IMR-90 (cell line): ENCODE results near the gene NLRP3. TPM values are rescaled to one million over a fixed set of nuclear protein-coding genes. Genes with fewer than 3 reads are reported as not detected.

ENCODE experiments used
- ATAC-seq: fragments of 200-7000 bp; cut with Tn5 transposase; 2 replicates; pipeline ENCODE4 v1.9.1; 2020; ENCODE audit warnings: low read depth, mild to moderate bottlenecking, moderate library complexity
- BruUV-seq: library from RNA; stranded (reverse); fragments of 400-500 nt; replicated peaks from 2 replicates; lab custom pipeline; 2021; lab: Mats Ljungman, UMichigan
- CTCF ChIA-PET: fragments of 300-600 bp; formaldehyde crosslinking; extraction: SDS; loops from one replicate; lab custom pipeline; 2021; ENCODE audit warnings: antibody characterized with exemption; lab: Yijun Ruan, JAX
- POLR2A ChIA-PET: fragments of 300-600 bp; sonication (Branson Sonifier 250); formaldehyde crosslinking; loops from one replicate; lab custom pipeline; 2022; ENCODE audit warnings: antibody characterized with exemption; ENCODE audit not compliant: unreplicated experiment; lab: Charles Lee
- DNase-seq: peaks from one replicate; pipeline ENCODE4 v3.0.0; 2013
- H2AFZ ChIP-seq: replicated peaks from 2 replicates; pipeline ENCODE3; 2013; ENCODE audit warnings: low read length, mild to moderate bottlenecking; ENCODE audit not compliant: poor library complexity
- H2AK5ac ChIP-seq: 2 replicates; pipeline ENCODE4 v1.6.1; 2013; ENCODE audit warnings: low read depth, low read length, inconsistent platforms
- H2AK9ac ChIP-seq: replicated peaks from 2 replicates; pipeline ENCODE3; 2013; ENCODE audit warnings: mild to moderate bottlenecking, low read depth, low read length, moderate library complexity; ENCODE audit not compliant: poor library complexity
- H2BK120ac ChIP-seq: 2 replicates; pipeline ENCODE4 v1.6.1; 2013; ENCODE audit warnings: low read depth, low read length, inconsistent platforms
- H2BK15ac ChIP-seq: 3 replicates; pipeline ENCODE4 v1.6.1; 2013; ENCODE audit warnings: low read depth, low read length, inconsistent platforms
- H2BK20ac ChIP-seq: 2 replicates; pipeline ENCODE4 v1.6.1; 2013; ENCODE audit warnings: low read depth, mild to moderate bottlenecking, inconsistent platforms, low read length, moderate library complexity
- H2BK5ac ChIP-seq: 2 replicates; pipeline ENCODE4 v1.6.1; 2013; ENCODE audit warnings: mild to moderate bottlenecking, low read depth, low read length, inconsistent platforms; ENCODE audit not compliant: poor library complexity, severe bottlenecking
- H3K14ac ChIP-seq: replicated peaks from 2 replicates; pipeline ENCODE4 v1.6.1; 2013; ENCODE audit warnings: low read depth, low read length, inconsistent platforms
- H3K18ac ChIP-seq: 2 replicates; pipeline ENCODE4 v1.6.1; 2013; ENCODE audit warnings: low read depth, low read length, control low read depth
- H3K23ac ChIP-seq: 2 replicates; pipeline ENCODE4 v1.6.1; 2013; ENCODE audit warnings: low read depth, low read length, inconsistent platforms
- H3K27ac ChIP-seq: 2 replicates; pipeline ENCODE4 v1.5.1; 2013; ENCODE audit warnings: mild to moderate bottlenecking, control low read depth, low read length; ENCODE audit not compliant: insufficient read depth
- H3K27me3 ChIP-seq: 2 replicates; pipeline ENCODE4 v1.6.1; 2013; ENCODE audit warnings: low read length; ENCODE audit not compliant: control insufficient read depth, insufficient read depth
- H3K36me3 ChIP-seq: 2 replicates; pipeline ENCODE4 v1.6.1; 2013; ENCODE audit warnings: low read length, mixed read lengths; ENCODE audit not compliant: control insufficient read depth, insufficient read depth
- H3K4ac ChIP-seq: 2 replicates; pipeline ENCODE4 v1.6.1; 2013; ENCODE audit warnings: low read depth, low read length, inconsistent platforms
- H3K4me1 ChIP-seq: 2 replicates; pipeline ENCODE4 v1.6.1; 2013; ENCODE audit warnings: low read length, mixed read lengths; ENCODE audit not compliant: control insufficient read depth, insufficient read depth
- H3K4me2 ChIP-seq: 2 replicates; pipeline ENCODE4 v1.6.1; 2013; ENCODE audit warnings: low read depth, mild to moderate bottlenecking, control low read depth, low read length, moderate library complexity
- H3K4me3 ChIP-seq: 2 replicates; pipeline ENCODE4 v1.5.1; 2013; ENCODE audit warnings: low read depth, mild to moderate bottlenecking, control low read depth, low read length, moderate library complexity; ENCODE audit not compliant: insufficient read depth
- H3K56ac ChIP-seq: 2 replicates; pipeline ENCODE4 v1.6.1; 2013; ENCODE audit warnings: low read length, inconsistent platforms; ENCODE audit not compliant: insufficient read depth; ENCODE audit errors: extremely low read depth
- H3K79me1 ChIP-seq, 2 experiments: 2 replicates each; pipeline ENCODE4 v1.6.1; 2013; ENCODE audit warnings: low read length in 2 of 2, inconsistent platforms in 1 of 2, low read depth in 1 of 2
- H3K9ac ChIP-seq: 2 replicates; pipeline ENCODE4 v1.6.1; 2013; ENCODE audit warnings: low read depth, low read length, control low read depth
- H3K9me1 ChIP-seq: 2 replicates; pipeline ENCODE4 v1.6.1; 2013; ENCODE audit warnings: low read length, inconsistent platforms; ENCODE audit not compliant: insufficient read depth
- H3K9me3 ChIP-seq: 2 replicates; pipeline ENCODE4 v1.6.1; 2013; ENCODE audit warnings: low read length; ENCODE audit not compliant: control insufficient read depth, insufficient read depth
- H4K20me1 ChIP-seq: 2 replicates; pipeline ENCODE4 v1.6.1; 2013; ENCODE audit warnings: low read length, inconsistent platforms; ENCODE audit not compliant: insufficient read depth
- H4K5ac ChIP-seq: 2 replicates; pipeline ENCODE4 v1.6.1; 2013; ENCODE audit warnings: mild to moderate bottlenecking, low read depth, low read length, control low read depth
- H4K8ac ChIP-seq, 2 experiments: 2 replicates each; pipeline ENCODE4 v1.6.1; 2013; ENCODE audit warnings: low read depth in 2 of 2, low read length in 2 of 2, control low read depth in 1 of 2, inconsistent platforms in 1 of 2
- H4K91ac ChIP-seq: 2 replicates; pipeline ENCODE4 v1.6.1; 2013; ENCODE audit warnings: low read depth, low read length, inconsistent platforms; ENCODE audit not compliant: insufficient read depth
- BHLHE40 ChIP-seq: fragments of 150-350 bp; IDR thresholded peaks from 2 replicates; pipeline ENCODE4 v1.6.1; 2016; ENCODE audit warnings: mild to moderate bottlenecking, low read depth, low read length
- CEBPB ChIP-seq: IDR thresholded peaks from 2 replicates; pipeline ENCODE4 v1.6.1; 2012; ENCODE audit warnings: low read depth, low read length, improper control_type of control experiment
- CHD1 ChIP-seq: IDR thresholded peaks from 2 replicates; pipeline ENCODE4 v1.6.1; 2012; ENCODE audit warnings: low read depth, low read length, improper control_type of control experiment
- FOS ChIP-seq: fragments of 150-350 bp; IDR thresholded peaks from 2 replicates; pipeline ENCODE4 v1.6.1; 2016; ENCODE audit warnings: low read depth, low read length
- MAFK ChIP-seq: IDR thresholded peaks from 2 replicates; pipeline ENCODE4 v1.6.1; 2012; ENCODE audit warnings: low read depth, low read length, improper control_type of control experiment
- MAZ ChIP-seq: IDR thresholded peaks from 2 replicates; pipeline ENCODE4 v1.6.1; 2012; ENCODE audit warnings: low read depth, mild to moderate bottlenecking, low read length, improper control_type of control experiment, moderate library complexity, borderline replicate concordance
- MXI1 ChIP-seq: IDR thresholded peaks from 2 replicates; pipeline ENCODE4 v1.6.1; 2012; ENCODE audit warnings: low read depth, mild to moderate bottlenecking, low read length, moderate library complexity, borderline replicate concordance
- NFE2L2 ChIP-seq: fragments of 150-350 bp; IDR thresholded peaks from 2 replicates; pipeline ENCODE4 v1.6.1; 2016; ENCODE audit warnings: low read depth, mild to moderate bottlenecking, low read length
- POLR2A ChIP-seq: IDR thresholded peaks from 2 replicates; pipeline ENCODE4 v1.6.1; 2012; ENCODE audit warnings: mild to moderate bottlenecking, low read depth, low read length
- RAD21 ChIP-seq: IDR thresholded peaks from 2 replicates; pipeline ENCODE4 v1.6.1; 2012; ENCODE audit warnings: low read length, improper control_type of control experiment
- RCOR1 ChIP-seq: IDR thresholded peaks from 2 replicates; pipeline ENCODE4 v1.6.1; 2012; ENCODE audit warnings: mild to moderate bottlenecking, low read length, improper control_type of control experiment; ENCODE audit not compliant: insufficient replicate concordance
- RFX5 ChIP-seq: IDR thresholded peaks from 2 replicates; pipeline ENCODE4 v1.8.0; 2012; ENCODE audit warnings: low read depth, mild to moderate bottlenecking, low read length, moderate library complexity
- SMC3 ChIP-seq: fragments of 150-350 bp; IDR thresholded peaks from 2 replicates; pipeline ENCODE4 v1.6.1; 2016; ENCODE audit warnings: low read depth, mild to moderate bottlenecking, antibody characterized with exemption, low read length, moderate library complexity
- WGBS, 2 experiments: methylation state at CpG; one replicate each; pipeline versions ENCODE4 v1.1.5 to v1.1.7; 2013; ENCODE audit warnings: missing lambda C conversion rate in 2 of 2; ENCODE audit not compliant: insufficient read length in 1 of 2; ENCODE audit errors: extremely low coverage in 2 of 2; 5-methylcytosine and 5-hydroxymethylcytosine counted together
- dilution Hi-C: fragments of 300-500 bp; cut with HindIII; formaldehyde crosslinking; loops from one replicate; pipeline ENCODE4 v1.14.3; 2018; ENCODE audit warnings: low sequenced_read_pairs; ENCODE audit not compliant: unreplicated experiment
- in situ Hi-C: fragments of 300-500 bp; cut with MboI; formaldehyde crosslinking; loops from 3 replicates; pipeline ENCODE4 v1.14.3; 2019; ENCODE audit warnings: low sequenced_read_pairs, inconsistent platforms, mixed read lengths
- intact Hi-C: fragments of 100-400 bp; cut with micrococcal nuclease; formaldehyde crosslinking; loops from 2 replicates; pipeline ENCODE4 v1.10.0; 2022
- polyA plus RNA-seq, 3 experiments: library from polyadenylated mRNA; depleted of rRNA; stranded (reverse); fragments of >200 nt; gene quantifications; 2 replicates each; pipeline ENCODE4 v1.2.3, GENCODE V29; 2012; ENCODE audit warnings: low replicate concordance in 1 of 3
- total RNA-seq: library from RNA; depleted of rRNA; stranded (reverse); fragments of >200 nt; gene quantifications from 2 replicates; pipeline ENCODE4 v1.2.3, GENCODE V29; 2012
- TF ChIP-seq, protein P1 (sequence below): conservative IDR thresholded peaks from 2 replicates; pipeline ENCODE4 v1.5.1; 2012; ENCODE audit warnings: mild to moderate bottlenecking, low read depth, low read length, improper control_type of control experiment
- TF ChIP-seq, protein P2 (sequence below): fragments of 150-350 bp; IDR thresholded peaks from 2 replicates; pipeline ENCODE4 v1.6.1; 2017; ENCODE audit warnings: mild to moderate bottlenecking, antibody characterized with exemption, low read length, low read depth
- TF ChIP-seq, protein P3 (sequence below): fragments of 150-350 bp; IDR thresholded peaks from 2 replicates; pipeline ENCODE4 v1.6.1; 2016; ENCODE audit warnings: low read depth, mild to moderate bottlenecking, low read length, moderate library complexity, borderline replicate concordance

NLRP3 gene
- total and polyA plus RNA-seq, 2 of the 4 experiments (the other 2 are of a cell fraction) = 0.18 TPM; not detected in 1

DNA sequence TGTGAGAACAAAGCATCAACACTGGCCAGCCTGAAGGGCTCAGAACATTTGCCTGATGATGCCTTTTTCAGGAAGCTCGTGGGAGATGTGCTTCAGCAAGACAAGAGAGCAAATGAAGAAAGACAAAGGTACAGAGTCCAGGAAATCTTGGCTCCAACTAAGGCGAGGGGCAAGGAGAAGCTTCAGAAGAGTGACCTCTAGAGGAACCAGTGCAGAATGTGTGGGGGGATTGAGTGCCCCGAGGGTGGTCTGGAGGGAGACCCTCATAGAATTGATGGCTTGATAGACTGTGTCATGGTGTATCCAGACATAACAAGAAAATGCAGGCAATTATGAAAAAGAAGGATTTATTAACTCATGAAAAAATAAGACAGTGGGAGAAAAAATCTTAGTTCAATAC is 15.3 kb upstream of the NLRP3 start:
- no peak overlapping the region for H3K27ac ChIP-seq
- no peak overlapping the region for H2BK15ac ChIP-seq
- CTCF ChIA-PET = no interaction called here
- H2BK5ac ChIP-seq = no peak overlapping the region
- dilution Hi-C loops (no loop called here), intact Hi-C loops (no loop called here), in situ Hi-C loops (no loop called here)
- no peak overlapping the region for H3K4me2 ChIP-seq
- H2BK120ac ChIP-seq = no peak overlapping the region
- DNase-seq (no peak), ATAC-seq (no peak)
- H4K8ac ChIP-seq = no peak overlapping the region
- H3K79me1 ChIP-seq = no peaks in the 10 kb centered on the region
- no peak overlapping the region for H2AK9ac ChIP-seq
- H3K56ac ChIP-seq = no peak overlapping the region
- 6% methylated on average over 3 of the region's 3 CpGs; no CpG with 5 or more reads in 1 of the 2 experiments for whole genome bisulfite sequencing, 2 experiments
- H2AK5ac ChIP-seq = no peak overlapping the region
- H4K5ac ChIP-seq = no peak overlapping the region
- BruUV-seq = no TSS peak
- no peak overlapping the region for H2BK20ac ChIP-seq
- POLR2A ChIA-PET = no interaction called here
- H3K23ac ChIP-seq = no peak overlapping the region
- H3K9me3 ChIP-seq = peaks cover 2% of the 10 kb centered on the region; the same call in 1 of the 2 replicates
- H4K91ac ChIP-seq = no peak overlapping the region
- no peak overlapping the region for H3K14ac ChIP-seq
- no peak overlapping the region for H3K4me3 ChIP-seq
- no peak overlapping the region for H3K4ac ChIP-seq
- H3K9me1 ChIP-seq = no peaks in the 10 kb centered on the region
- no peak overlapping the region for H3K18ac ChIP-seq
- no peaks in the 10 kb centered on the region for H4K20me1 ChIP-seq
- H3K4me1 ChIP-seq = no peaks in the 10 kb centered on the region
- no peaks in the 10 kb centered on the region for H3K36me3 ChIP-seq
- TF ChIP-seq RAD21 (no peak), MXI1 (no peak), FOS (no peak), MAFK (no peak), MAZ (no peak), SMC3 (no peak), NFE2L2 (no peak), POLR2A (no peak), RCOR1 (no peak), BHLHE40 (no peak), RFX5 (no peak), CEBPB (no peak), CHD1 (no peak)
- TF ChIP-seq, protein P1, sequence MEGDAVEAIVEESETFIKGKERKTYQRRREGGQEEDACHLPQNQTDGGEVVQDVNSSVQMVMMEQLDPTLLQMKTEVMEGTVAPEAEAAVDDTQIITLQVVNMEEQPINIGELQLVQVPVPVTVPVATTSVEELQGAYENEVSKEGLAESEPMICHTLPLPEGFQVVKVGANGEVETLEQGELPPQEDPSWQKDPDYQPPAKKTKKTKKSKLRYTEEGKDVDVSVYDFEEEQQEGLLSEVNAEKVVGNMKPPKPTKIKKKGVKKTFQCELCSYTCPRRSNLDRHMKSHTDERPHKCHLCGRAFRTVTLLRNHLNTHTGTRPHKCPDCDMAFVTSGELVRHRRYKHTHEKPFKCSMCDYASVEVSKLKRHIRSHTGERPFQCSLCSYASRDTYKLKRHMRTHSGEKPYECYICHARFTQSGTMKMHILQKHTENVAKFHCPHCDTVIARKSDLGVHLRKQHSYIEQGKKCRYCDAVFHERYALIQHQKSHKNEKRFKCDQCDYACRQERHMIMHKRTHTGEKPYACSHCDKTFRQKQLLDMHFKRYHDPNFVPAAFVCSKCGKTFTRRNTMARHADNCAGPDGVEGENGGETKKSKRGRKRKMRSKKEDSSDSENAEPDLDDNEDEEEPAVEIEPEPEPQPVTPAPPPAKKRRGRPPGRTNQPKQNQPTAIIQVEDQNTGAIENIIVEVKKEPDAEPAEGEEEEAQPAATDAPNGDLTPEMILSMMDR = no peak
- TF ChIP-seq, protein P2, sequence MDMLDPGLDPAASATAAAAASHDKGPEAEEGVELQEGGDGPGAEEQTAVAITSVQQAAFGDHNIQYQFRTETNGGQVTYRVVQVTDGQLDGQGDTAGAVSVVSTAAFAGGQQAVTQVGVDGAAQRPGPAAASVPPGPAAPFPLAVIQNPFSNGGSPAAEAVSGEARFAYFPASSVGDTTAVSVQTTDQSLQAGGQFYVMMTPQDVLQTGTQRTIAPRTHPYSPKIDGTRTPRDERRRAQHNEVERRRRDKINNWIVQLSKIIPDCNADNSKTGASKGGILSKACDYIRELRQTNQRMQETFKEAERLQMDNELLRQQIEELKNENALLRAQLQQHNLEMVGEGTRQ = no peak
- TF ChIP-seq, protein P3, sequence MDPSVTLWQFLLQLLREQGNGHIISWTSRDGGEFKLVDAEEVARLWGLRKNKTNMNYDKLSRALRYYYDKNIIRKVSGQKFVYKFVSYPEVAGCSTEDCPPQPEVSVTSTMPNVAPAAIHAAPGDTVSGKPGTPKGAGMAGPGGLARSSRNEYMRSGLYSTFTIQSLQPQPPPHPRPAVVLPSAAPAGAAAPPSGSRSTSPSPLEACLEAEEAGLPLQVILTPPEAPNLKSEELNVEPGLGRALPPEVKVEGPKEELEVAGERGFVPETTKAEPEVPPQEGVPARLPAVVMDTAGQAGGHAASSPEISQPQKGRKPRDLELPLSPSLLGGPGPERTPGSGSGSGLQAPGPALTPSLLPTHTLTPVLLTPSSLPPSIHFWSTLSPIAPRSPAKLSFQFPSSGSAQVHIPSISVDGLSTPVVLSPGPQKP = no peak
- no peaks in the 10 kb centered on the region for H3K27me3 ChIP-seq
- no peak overlapping the region for H2AFZ ChIP-seq
- no peak overlapping the region for H3K9ac ChIP-seq
